KMS-11 (cell line): ENCODE results near the gene GPR153.

Experiments used
- H2AFZ ChIP-seq: fragments of 200-600 bp; sonication (generic); 2 replicates; pipeline ENCODE4 v1.6.1; 2016; ENCODE audit warnings: antibody characterized with exemption, mixed run types, low read depth
- H3K27ac ChIP-seq: fragments of 200-600 bp; sonication (generic); 2 replicates; pipeline ENCODE4 v1.6.1; 2016; ENCODE audit warnings: mild to moderate bottlenecking, mixed run types
- H3K27me3 ChIP-seq: fragments of 200-600 bp; sonication (generic); 2 replicates; pipeline ENCODE4 v1.6.1; 2017; ENCODE audit warnings: mild to moderate bottlenecking, low read depth, mixed run types, moderate library complexity; ENCODE audit not compliant: insufficient read depth
- H3K36me3 ChIP-seq: fragments of 200-600 bp; sonication (generic); 2 replicates; pipeline ENCODE4 v1.6.1; 2017; ENCODE audit warnings: mild to moderate bottlenecking, mixed run types; ENCODE audit not compliant: insufficient read depth
- H3K4me1 ChIP-seq: fragments of 200-600 bp; sonication (generic); 2 replicates; pipeline ENCODE4 v1.6.1; 2016; ENCODE audit warnings: mild to moderate bottlenecking, low read depth, mixed run types; ENCODE audit not compliant: poor library complexity, severe bottlenecking
- H3K4me2 ChIP-seq: fragments of 200-600 bp; sonication (generic); 2 replicates; pipeline ENCODE4 v1.7.0; 2016; ENCODE audit warnings: mild to moderate bottlenecking, mixed run types
- H3K4me3 ChIP-seq: fragments of 200-600 bp; sonication (generic); IDR thresholded peaks from 2 replicates; pipeline ENCODE4 v1.6.1; 2017; ENCODE audit warnings: low read depth, low read length, mixed read lengths; ENCODE audit not compliant: insufficient read depth
- H3K79me2 ChIP-seq: fragments of 200-600 bp; sonication (generic); 2 replicates; pipeline ENCODE4 v1.6.1; 2016; ENCODE audit warnings: low read depth, mixed run types; ENCODE audit not compliant: insufficient read depth
- H3K9ac ChIP-seq: fragments of 200-600 bp; sonication (generic); 2 replicates; pipeline ENCODE4 v1.6.1; 2016; ENCODE audit warnings: mild to moderate bottlenecking, mixed run types
- H4K20me1 ChIP-seq: fragments of 200-600 bp; sonication (generic); 2 replicates; pipeline ENCODE4 v1.6.1; 2016; ENCODE audit warnings: mild to moderate bottlenecking, mixed run types; ENCODE audit not compliant: insufficient read depth
- TF ChIP-seq, protein P1 (sequence below): fragments of 200-600 bp; sonication (generic); conservative IDR thresholded peaks from 2 replicates; pipeline ENCODE4 v1.6.1; 2017; ENCODE audit warnings: low read depth, mild to moderate bottlenecking, antibody characterized with exemption, low read length, moderate library complexity, mixed read lengths

GPR153 gene

GRCh38 chr1:6270401-6270800, 9.5 kb upstream of the GPR153 start:
- TF ChIP-seq, protein P1, sequence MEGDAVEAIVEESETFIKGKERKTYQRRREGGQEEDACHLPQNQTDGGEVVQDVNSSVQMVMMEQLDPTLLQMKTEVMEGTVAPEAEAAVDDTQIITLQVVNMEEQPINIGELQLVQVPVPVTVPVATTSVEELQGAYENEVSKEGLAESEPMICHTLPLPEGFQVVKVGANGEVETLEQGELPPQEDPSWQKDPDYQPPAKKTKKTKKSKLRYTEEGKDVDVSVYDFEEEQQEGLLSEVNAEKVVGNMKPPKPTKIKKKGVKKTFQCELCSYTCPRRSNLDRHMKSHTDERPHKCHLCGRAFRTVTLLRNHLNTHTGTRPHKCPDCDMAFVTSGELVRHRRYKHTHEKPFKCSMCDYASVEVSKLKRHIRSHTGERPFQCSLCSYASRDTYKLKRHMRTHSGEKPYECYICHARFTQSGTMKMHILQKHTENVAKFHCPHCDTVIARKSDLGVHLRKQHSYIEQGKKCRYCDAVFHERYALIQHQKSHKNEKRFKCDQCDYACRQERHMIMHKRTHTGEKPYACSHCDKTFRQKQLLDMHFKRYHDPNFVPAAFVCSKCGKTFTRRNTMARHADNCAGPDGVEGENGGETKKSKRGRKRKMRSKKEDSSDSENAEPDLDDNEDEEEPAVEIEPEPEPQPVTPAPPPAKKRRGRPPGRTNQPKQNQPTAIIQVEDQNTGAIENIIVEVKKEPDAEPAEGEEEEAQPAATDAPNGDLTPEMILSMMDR = no peak
- H3K79me2 ChIP-seq = no peaks in the 10 kb centered on the region
- no peak overlapping the region for H3K4me3 ChIP-seq
- H3K4me2 ChIP-seq = no peak overlapping the region
- no peak overlapping the region for H3K9ac ChIP-seq
- H3K36me3 ChIP-seq = no peaks in the 10 kb centered on the region
- no peak overlapping the region for H2AFZ ChIP-seq
- no peak overlapping the region for H3K27ac ChIP-seq
- no peaks in the 10 kb centered on the region for H4K20me1 ChIP-seq
- no peaks in the 10 kb centered on the region for H3K27me3 ChIP-seq
- H3K4me1 ChIP-seq = no peaks in the 10 kb centered on the region

DNA sequence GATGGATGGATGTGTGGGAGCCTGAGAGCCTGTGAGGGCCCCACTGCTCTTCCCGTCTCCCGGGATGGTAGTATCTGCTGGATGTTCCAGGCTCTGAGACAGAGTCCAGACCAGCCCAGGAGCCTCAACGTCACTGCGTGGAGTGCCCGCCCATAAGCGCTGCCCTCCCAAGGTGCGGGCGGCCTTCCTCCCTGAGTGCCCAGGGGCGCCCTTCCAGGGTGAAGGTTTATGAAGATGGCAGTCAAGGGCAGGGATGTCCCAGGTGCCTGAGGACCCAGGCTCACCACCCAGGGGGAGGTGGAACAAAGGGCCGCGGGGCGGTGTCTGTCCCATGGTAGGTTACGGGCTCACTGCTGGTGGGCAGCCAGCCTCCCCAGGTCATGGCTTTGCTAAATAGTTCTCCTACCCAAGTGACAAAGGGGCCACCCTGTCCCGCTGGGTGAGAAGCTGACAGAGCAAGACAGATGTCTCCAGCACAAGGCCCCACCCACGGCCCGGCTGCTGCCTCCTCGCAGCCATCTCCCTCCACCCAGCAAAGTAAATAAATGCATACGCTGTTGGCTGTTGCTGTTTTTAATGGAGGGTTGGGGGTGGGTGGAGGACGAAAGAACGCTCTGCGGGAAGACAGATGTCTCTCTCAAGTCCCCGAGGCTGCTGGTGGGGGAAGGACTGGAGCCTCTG, 9.0 kb upstream of the GPR153 start:
- Histone ChIP-seq H3K27me3 (no peaks in the 10 kb centered on the region), H3K79me2 (no peaks in the 10 kb centered on the region), H3K4me3 (no peak overlapping the region), H3K4me2 (no peak overlapping the region), H3K27ac (no peak overlapping the region), H3K36me3 (no peaks in the 10 kb centered on the region), H3K9ac (no peak overlapping the region), H3K4me1 (no peaks in the 10 kb centered on the region), H2AFZ (no peak overlapping the region), H4K20me1 (no peaks in the 10 kb centered on the region)
- TF ChIP-seq, protein P1 = no peak

GRCh38 chr1:6269296-6269695, 8.4 kb upstream of the GPR153 start:
- TF ChIP-seq, protein P1 = no peak
- Histone ChIP-seq H3K4me3 (no peak overlapping the region), H3K27me3 (no peaks in the 10 kb centered on the region), H3K4me1 (no peaks in the 10 kb centered on the region), H3K27ac (no peak overlapping the region), H3K4me2 (no peak overlapping the region), H4K20me1 (no peaks in the 10 kb centered on the region), H2AFZ (no peak overlapping the region), H3K9ac (no peak overlapping the region), H3K79me2 (no peaks in the 10 kb centered on the region), H3K36me3 (no peaks in the 10 kb centered on the region)

- Histone ChIP-seq H4K20me1 (no peaks in the 10 kb centered on the region), H3K27me3 (no peaks in the 10 kb centered on the region), H3K4me3 (no peak overlapping the region), H3K4me1 (no peaks in the 10 kb centered on the region), H2AFZ (no peak overlapping the region), H3K27ac (no peak overlapping the region), H3K4me2 (no peak overlapping the region), H3K9ac (no peak overlapping the region), H3K36me3 (no peaks in the 10 kb centered on the region), H3K79me2 (no peaks in the 10 kb centered on the region)
- TF ChIP-seq, protein P1 = no peak
Observed at GRCh38 chr1:6268415-6268814, 7.5 kb upstream of the GPR153 start.
